OCI-LY3 (cell line): ENCODE data around the gene NDE1.

Experiments used
- CTCF ChIP-seq: fragments of 200-600, 300-600 bp; sonication (generic); IDR thresholded peaks from 2 replicates; pipeline ENCODE4 v1.5.1; 2014; ENCODE audit warnings: antibody characterized with exemption, low read length, low read depth
- EZH2phosphoT487 ChIP-seq: fragments of 200-600 bp; shearing (Covaris generic); IDR thresholded peaks from 2 replicates; pipeline ENCODE4 v1.6.1; 2018; ENCODE audit warnings: antibody characterized with exemption, mixed run types, low read depth

DNA sequence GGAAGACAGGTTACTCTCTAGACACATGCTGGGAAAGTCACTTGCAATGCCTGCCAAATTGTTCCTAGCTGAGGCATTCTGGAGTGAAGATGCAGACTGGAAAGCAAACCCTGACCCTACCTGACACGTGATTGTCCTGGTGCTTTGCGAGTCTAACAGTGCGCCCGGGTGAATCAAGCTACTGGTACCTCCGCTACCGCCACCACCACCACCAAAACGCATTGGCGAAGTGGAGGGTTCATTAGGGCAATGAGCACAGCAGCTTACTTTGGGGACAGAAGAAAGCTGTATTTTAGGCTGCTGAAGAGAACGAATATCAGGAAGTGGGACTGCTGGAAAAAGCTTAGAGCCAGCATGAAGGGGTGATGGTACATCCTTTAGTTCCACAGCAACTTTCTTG, 14.1 kb upstream of the NDE1 start:
- no peak for TF ChIP-seq CTCF
- TF ChIP-seq EZH2phosphoT487, result no peak
